Small intestine (tissue), 7 donors: ENCODE measurements around the gene SLC6A16. TPM values are rescaled to one million over a fixed set of nuclear protein-coding genes. Genes with fewer than 3 reads are reported as not detected.

Experiments
- DNase-seq, 2 donors: peaks; one replicate each; pipeline versions ENCODE4 v3.0.0 to v3.0.0-alpha.2; 2013
- FAIRE-seq: peaks from 2 replicates; lab custom pipeline; 2012; peaks lifted over from hg19 to GRCh38; lab: Jason Lieb, UNC
- H3K27ac ChIP-seq, 3 donors: one replicate each; pipeline ENCODE4 v1.5.1; 2013; ENCODE audit warnings: low read length in 2 of 3, mild to moderate bottlenecking in 2 of 3, control low read depth in 1 of 3, inconsistent platforms in 1 of 3, low read depth in 1 of 3, moderate library complexity in 1 of 3
- H3K27me3 ChIP-seq, 3 donors: one replicate each; pipeline ENCODE4 v1.6.1; 2013; ENCODE audit warnings: low read length in 3 of 3, inconsistent platforms in 1 of 3; ENCODE audit not compliant: control insufficient read depth in 3 of 3, insufficient read depth in 3 of 3
- H3K36me3 ChIP-seq, 3 donors: one replicate each; pipeline ENCODE4 v1.6.1; 2013; ENCODE audit warnings: low read length in 3 of 3, inconsistent platforms in 1 of 3, low read depth in 1 of 3, mild to moderate bottlenecking in 1 of 3, moderate library complexity in 1 of 3; ENCODE audit not compliant: control insufficient read depth in 3 of 3, insufficient read depth in 2 of 3
- H3K4me1 ChIP-seq, 3 donors: one replicate each; pipeline ENCODE4 v1.6.1; 2013; ENCODE audit warnings: low read length in 2 of 3, inconsistent platforms in 1 of 3, low read depth in 1 of 3, mild to moderate bottlenecking in 1 of 3, moderate library complexity in 1 of 3; ENCODE audit not compliant: control insufficient read depth in 3 of 3, insufficient read depth in 2 of 3
- H3K4me3 ChIP-seq, 3 donors: one replicate each; pipeline ENCODE4 v1.5.1; 2013; ENCODE audit warnings: low read length in 3 of 3, control low read depth in 1 of 3, inconsistent platforms in 1 of 3, low read depth in 1 of 3, mild to moderate bottlenecking in 1 of 3, moderate library complexity in 1 of 3
- H3K9me3 ChIP-seq, 2 donors: one replicate each; pipeline ENCODE4 v1.6.1; 2013; ENCODE audit warnings: low read depth in 1 of 2, low read length in 1 of 2; ENCODE audit not compliant: control insufficient read depth in 2 of 2, insufficient read depth in 1 of 2
- WGBS, 3 donors: extraction: QIAGEN DNeasy Blood & Tissue Kit; methylation state at CpG; one replicate each; pipeline ENCODE4 v1.1.7; 2013; 5-methylcytosine and 5-hydroxymethylcytosine counted together
- polyA plus RNA-seq, 4 donors: library from polyadenylated mRNA; stranded (reverse) in 3 of 4; unstranded in 1 of 4; fragments of 200-250 nt in 3 of 4; fragments of 120-200 nt in 1 of 4; gene quantifications; one replicate each; pipeline versions ENCODE4 v1.2.1 to v1.2.3, GENCODE V29; 2013
- donor health status: healthy with polysubstance abuse.
- donor health status: control.
- donor health status: control.
- donor health status: Bipolar disorder and iron deficiency.
- donor health status: healthy.

Gene SLC6A16
- polyA plus RNA-seq, 4 donors: 0.27 to 1.4 (median 0.34) TPM; not detected in 1

DNA sequence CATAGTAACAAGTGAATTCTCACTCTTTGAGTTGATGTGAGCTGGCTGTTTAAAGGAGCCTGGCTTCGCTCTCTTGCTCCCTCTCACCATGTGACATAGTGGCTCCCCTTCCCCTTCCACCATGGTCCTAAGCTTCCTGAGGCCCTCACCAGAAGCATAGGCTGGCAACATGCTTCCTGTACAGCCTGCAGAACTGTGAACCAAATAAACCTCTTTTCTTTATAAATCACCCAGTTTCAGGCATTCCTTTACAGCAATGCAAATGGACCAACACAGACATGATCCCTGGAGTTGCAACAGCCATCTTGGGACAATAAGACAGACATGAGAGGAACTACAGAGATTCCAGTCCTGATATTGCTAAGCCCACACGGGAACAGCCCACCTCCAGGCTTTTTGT lies 24.6 kb upstream of the SLC6A16 start:
- Histone ChIP-seq H3K36me3 (peaks cover 0 to 25% (median 5%) of the 10 kb centered on the region in 3 donors), H3K27ac (no peak overlapping the region), H3K4me3 (no peak overlapping the region), H3K27me3 (no peaks in the 10 kb centered on the region), H3K4me1 (no peaks in the 10 kb centered on the region), H3K9me3 (no peaks in the 10 kb centered on the region)
- FAIRE-seq (no peak), DNase-seq (no peak)
- WGBS, 3 donors: 95 to 100% (median 98%) methylated on average over 2 of the region's 2 CpGs

DNA sequence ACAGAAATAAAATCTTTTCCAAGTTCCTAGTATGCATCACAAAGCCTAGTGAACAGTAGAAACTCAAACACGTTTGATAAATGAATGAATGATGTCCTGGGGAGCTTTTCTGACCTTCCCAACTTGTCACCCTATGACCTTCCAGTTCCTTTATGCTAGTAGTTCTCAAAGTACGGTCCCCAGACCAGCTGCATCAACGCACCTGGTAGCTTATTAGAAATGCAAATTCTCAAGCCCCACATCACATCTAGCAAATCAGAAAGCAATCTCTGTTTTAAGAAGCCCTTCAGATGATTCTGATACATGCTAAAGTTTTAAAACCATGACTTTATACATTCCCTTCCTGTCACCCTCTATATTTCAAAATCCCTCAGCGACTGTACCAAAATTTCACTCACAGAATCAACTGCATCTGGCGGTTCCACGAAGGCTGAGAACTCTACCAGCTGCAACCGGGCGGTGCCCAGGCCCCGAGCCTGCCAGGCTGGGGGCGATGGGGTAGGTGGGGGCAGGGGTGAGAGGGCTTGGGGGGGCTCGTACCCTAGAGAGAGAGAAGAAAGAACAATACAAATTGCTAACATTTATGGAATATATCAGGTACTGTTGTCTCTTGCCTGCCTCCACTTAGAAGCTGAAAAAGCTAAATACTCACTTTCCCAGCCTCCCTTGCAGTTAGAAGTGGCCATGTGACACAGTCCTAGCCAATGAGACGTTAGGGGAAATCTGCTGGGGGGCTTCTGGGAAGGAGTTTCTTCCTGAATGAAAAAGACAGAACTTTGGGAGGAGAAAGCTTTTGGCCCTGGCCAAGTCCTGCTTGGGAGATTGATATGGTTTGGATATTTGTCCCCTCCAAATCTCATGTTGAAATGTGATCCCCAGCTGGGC lies 23.6 kb upstream of the SLC6A16 start:
- no peak overlapping the region for H3K27ac ChIP-seq
- FAIRE-seq (no peak), DNase-seq (no peak)
- H3K27me3 ChIP-seq: no peaks in the 10 kb centered on the region
- WGBS, 3 donors: 83 to 92% (median 88%) methylated on average over 12 of the region's 12 CpGs
- H3K36me3 ChIP-seq: peaks cover 0 to 24% (median 5%) of the 10 kb centered on the region in 3 donors
- H3K9me3 ChIP-seq: no peaks in the 10 kb centered on the region
- H3K4me1 ChIP-seq: no peaks in the 10 kb centered on the region
- no peak overlapping the region for H3K4me3 ChIP-seq

DNA sequence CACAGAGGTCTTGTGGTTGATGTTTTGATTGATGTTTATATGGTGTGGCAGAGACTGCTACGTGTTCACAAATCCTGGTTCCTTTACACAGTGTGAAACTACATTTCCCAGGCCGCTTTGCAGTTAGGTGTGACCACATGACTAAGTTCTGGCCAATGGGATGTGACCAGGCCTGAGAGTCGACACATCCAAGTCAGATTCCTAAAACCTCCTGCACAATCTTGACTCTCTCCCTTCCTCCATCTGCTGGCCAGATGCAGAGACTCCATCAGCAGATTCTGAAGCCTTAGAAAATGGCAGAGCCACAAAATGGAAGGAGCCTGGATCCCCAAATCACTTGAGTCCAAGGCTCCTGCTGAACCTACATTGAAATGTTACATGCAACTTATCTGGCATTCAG lies 22.8 kb upstream of the SLC6A16 start:
- Histone ChIP-seq H3K4me1 (no peaks in the 10 kb centered on the region), H3K36me3 (peaks cover 0 to 27% (median 5%) of the 10 kb centered on the region in 3 donors), H3K27me3 (no peaks in the 10 kb centered on the region), H3K9me3 (no peaks in the 10 kb centered on the region), H3K4me3 (no peak overlapping the region), H3K27ac (no peak overlapping the region)
- no peak for FAIRE-seq
- DNase-seq: peak in 1 of 2 donors; percentile 38
- WGBS, 3 donors: 63 to 85% (median 65%) methylated on average over 3 of the region's 3 CpGs

DNA sequence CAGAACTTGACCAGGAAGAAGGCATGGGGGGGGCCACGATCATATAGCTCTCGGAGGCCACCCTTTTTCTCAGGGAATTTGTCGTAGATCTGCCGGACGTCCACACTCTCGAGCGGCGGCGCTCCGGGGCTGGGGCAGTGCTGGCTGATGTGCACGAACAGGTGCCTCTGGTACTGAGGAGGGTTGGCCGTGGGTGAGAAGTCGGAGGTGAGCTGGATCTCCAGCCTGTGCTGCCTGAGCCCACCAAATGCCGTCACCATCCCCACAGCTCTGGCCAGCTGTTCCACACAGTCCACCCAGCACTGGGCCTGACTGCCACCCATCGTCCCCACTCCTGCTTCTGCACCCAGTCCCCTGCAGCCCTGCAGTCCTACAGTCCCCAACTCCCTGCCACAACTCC lies 22.2 kb upstream of the SLC6A16 start:
- Histone ChIP-seq H3K9me3 (no peaks in the 10 kb centered on the region), H3K27me3 (no peaks in the 10 kb centered on the region), H3K36me3 (peaks cover 0 to 27% (median 7%) of the 10 kb centered on the region in 3 donors), H3K27ac (no peak overlapping the region), H3K4me1 (no peaks in the 10 kb centered on the region), H3K4me3 (no peak overlapping the region)
- DNase-seq (no peak), FAIRE-seq (no peak)
- WGBS, 3 donors: 93 to 98% (median 96%) methylated on average over 11 to 15 of the region's 15 CpGs

DNA sequence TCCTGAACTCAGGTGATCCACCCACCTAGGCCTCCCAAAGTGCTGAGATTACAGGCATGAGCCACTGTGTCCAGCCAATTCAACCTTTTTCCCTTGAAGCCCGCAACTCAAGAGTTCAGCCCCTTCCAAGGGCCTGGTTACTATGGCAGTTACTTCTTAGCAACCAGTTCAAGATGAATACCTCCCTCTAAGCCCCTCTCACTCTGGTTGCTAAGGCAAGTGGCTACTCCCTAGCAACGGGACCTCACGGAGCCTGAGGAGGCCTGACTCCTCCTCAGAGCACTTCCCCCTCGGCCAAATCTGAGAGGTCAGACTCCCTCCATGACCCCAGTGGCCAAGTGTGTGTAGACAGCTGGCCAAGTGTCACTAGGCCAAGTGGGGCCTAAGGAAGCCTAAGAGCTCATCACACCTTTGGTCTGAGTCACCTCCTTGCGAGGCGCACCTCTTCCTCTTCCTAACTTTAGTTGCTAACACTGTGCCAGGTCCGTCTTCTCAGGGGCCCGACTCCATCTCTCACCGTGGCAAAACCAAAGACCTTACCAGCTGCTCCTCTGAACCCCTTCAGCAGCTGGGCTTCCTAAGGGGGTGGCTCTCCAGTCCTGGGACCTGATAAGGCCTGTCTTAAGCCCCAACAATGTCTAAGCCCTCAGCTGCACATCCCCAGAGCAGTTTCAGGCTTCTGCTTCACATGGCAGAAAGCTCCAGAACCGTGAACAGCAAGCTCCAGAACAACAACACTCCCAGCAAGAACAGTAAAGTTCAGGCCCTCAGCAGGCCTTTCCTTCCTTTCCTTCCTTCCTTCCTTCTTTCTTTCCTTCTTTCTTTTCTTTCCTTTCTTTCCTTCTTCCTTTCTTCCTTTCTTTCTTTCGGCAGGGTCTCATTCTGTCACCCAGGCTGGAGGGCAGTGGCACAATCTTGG lies 19.8 kb upstream of the SLC6A16 start:
- no peak overlapping the region for H3K27ac ChIP-seq
- H3K27me3 ChIP-seq: peaks cover 0 to 9% (median 0%) of the 10 kb centered on the region in 3 donors
- H3K4me3 ChIP-seq: no peak overlapping the region
- 82 to 93% (median 86%) methylated on average over 11 of the region's 11 CpGs for WGBS, 3 donors
- H3K4me1 ChIP-seq: peaks cover 0 to 9% (median 4%) of the 10 kb centered on the region in 3 donors
- H3K9me3 ChIP-seq: no peaks in the 10 kb centered on the region
- no peak for DNase-seq
- H3K36me3 ChIP-seq: peaks cover 0 to 39% (median 7%) of the 10 kb centered on the region in 3 donors
- FAIRE-seq: no peak

DNA sequence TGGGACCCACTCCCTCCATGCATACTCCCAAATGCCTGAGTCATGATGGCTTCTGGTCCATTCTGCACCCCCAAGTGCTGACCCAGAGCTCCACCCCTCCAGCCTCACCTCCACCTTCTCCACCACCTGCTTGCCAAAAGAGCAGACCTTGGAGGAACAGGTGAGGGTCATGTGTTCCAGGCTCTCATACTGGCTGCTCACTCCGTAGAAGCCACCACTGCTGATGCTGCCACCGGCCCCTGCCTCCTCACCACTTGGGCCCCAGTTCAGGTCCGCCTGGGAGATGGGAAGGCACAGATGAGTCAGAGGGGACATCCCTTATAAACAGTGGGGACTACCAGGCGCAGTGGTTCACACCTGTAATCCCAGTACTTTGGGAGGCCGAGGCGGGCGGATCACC lies 18.1 kb upstream of the SLC6A16 start:
- peaks cover 0 to 22% (median 0%) of the 10 kb centered on the region in 3 donors for H3K27me3 ChIP-seq
- H3K4me3 ChIP-seq: no peak overlapping the region
- DNase-seq (no peak), FAIRE-seq (no peak)
- no peaks in the 10 kb centered on the region for H3K9me3 ChIP-seq
- peaks cover 0 to 36% (median 6%) of the 10 kb centered on the region in 3 donors for H3K36me3 ChIP-seq
- 84 to 97% (median 85%) methylated on average over 5 to 6 of the region's 7 CpGs for WGBS, 3 donors
- H3K4me1 ChIP-seq: peaks cover 0 to 14% (median 7%) of the 10 kb centered on the region in 3 donors
- no peak overlapping the region for H3K27ac ChIP-seq

DNA sequence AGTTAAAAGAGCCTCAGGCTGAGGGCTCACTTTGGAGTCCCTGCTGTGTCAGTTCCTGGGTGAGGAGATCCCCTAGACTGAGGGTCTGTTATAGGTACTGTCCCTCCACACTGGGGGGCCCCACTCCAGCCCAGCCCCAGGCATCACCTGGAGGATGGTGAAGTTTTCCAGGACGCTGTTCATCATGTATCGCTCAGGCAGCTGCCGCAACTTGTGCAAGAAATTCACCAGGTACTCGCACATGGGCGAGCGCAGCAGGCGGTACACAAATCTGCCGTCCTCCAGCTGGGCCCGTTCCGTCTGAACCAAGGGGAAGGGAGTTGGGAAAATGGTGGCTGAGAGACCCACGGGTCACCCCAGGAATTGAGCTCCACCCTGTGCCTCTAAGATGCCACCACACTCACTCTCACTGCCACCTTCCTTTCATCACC lies 17.3 kb upstream of the SLC6A16 start:
- no peak for DNase-seq
- H3K27me3 ChIP-seq: peaks cover 0 to 30% (median 0%) of the 10 kb centered on the region in 3 donors
- 88 to 95% (median 89%) methylated on average over 10 to 11 of the region's 11 CpGs for WGBS, 3 donors

More for the DNA sequence above, 17.3 kb upstream of the SLC6A16 start:
- FAIRE-seq: no peak
- H3K4me3 ChIP-seq: no peak overlapping the region
- H3K9me3 ChIP-seq: no peaks in the 10 kb centered on the region
- H3K4me1 ChIP-seq: peaks cover 0 to 14% (median 7%) of the 10 kb centered on the region in 3 donors
- H3K36me3 ChIP-seq: peaks cover 0 to 32% (median 6%) of the 10 kb centered on the region in 3 donors
- H3K27ac ChIP-seq: no peak overlapping the region
